SK-N-SH (cell line): ENCODE results near the gene ME2.

ENCODE experiments used
- EZH2phosphoT487 ChIP-seq: fragments of 200-600 bp; sonication (generic); IDR thresholded peaks from 2 replicates; pipeline ENCODE4 v1.6.1; 2017; ENCODE audit warnings: low read depth, mixed run types, mild to moderate bottlenecking, antibody characterized with exemption, moderate library complexity, borderline replicate concordance
- NFIC ChIP-seq: IDR thresholded peaks from 2 replicates; pipeline ENCODE4 v1.4.0; 2012; ENCODE audit warnings: borderline replicate concordance
- RCOR1 ChIP-seq: fragments of 150-350 bp; IDR thresholded peaks from 2 replicates; pipeline ENCODE4 v1.6.1; 2017; ENCODE audit warnings: antibody characterized with exemption, low read length
- REST ChIP-seq: IDR thresholded peaks from 2 replicates; pipeline ENCODE4 v1.6.1; 2012; ENCODE audit warnings: mild to moderate bottlenecking, low read depth, low read length, moderate library complexity
- TAF1 ChIP-seq: IDR thresholded peaks from 2 replicates; pipeline ENCODE4 v1.6.1; 2012; ENCODE audit warnings: low read depth, mild to moderate bottlenecking, low read length, moderate library complexity, borderline replicate concordance
- TF ChIP-seq, protein P1 (sequence below): fragments of 200-600 bp; sonication (generic); IDR thresholded peaks from 2 replicates; pipeline ENCODE4 v1.6.1; 2017; ENCODE audit warnings: antibody characterized with exemption, mild to moderate bottlenecking, moderate library complexity

GRCh38 chr18:50896093-50896492, 17.2 kb downstream of the ME2 start:
- TF ChIP-seq RCOR1 = no peak
- TF ChIP-seq TAF1 = no peak
- TF ChIP-seq, protein P1, sequence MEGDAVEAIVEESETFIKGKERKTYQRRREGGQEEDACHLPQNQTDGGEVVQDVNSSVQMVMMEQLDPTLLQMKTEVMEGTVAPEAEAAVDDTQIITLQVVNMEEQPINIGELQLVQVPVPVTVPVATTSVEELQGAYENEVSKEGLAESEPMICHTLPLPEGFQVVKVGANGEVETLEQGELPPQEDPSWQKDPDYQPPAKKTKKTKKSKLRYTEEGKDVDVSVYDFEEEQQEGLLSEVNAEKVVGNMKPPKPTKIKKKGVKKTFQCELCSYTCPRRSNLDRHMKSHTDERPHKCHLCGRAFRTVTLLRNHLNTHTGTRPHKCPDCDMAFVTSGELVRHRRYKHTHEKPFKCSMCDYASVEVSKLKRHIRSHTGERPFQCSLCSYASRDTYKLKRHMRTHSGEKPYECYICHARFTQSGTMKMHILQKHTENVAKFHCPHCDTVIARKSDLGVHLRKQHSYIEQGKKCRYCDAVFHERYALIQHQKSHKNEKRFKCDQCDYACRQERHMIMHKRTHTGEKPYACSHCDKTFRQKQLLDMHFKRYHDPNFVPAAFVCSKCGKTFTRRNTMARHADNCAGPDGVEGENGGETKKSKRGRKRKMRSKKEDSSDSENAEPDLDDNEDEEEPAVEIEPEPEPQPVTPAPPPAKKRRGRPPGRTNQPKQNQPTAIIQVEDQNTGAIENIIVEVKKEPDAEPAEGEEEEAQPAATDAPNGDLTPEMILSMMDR = no peak
- TF ChIP-seq NFIC = no peak
- TF ChIP-seq EZH2phosphoT487 = no peak
- TF ChIP-seq REST = no peak
